Amygdala (tissue), 56 donors: ENCODE data around the gene CHURC1.

Experiments used
- DNase-seq, 56 donors: peaks; one replicate each; lab custom pipeline; 2025; lab: John Stamatoyannopoulos, UW

The CHURC1 gene

DNA sequence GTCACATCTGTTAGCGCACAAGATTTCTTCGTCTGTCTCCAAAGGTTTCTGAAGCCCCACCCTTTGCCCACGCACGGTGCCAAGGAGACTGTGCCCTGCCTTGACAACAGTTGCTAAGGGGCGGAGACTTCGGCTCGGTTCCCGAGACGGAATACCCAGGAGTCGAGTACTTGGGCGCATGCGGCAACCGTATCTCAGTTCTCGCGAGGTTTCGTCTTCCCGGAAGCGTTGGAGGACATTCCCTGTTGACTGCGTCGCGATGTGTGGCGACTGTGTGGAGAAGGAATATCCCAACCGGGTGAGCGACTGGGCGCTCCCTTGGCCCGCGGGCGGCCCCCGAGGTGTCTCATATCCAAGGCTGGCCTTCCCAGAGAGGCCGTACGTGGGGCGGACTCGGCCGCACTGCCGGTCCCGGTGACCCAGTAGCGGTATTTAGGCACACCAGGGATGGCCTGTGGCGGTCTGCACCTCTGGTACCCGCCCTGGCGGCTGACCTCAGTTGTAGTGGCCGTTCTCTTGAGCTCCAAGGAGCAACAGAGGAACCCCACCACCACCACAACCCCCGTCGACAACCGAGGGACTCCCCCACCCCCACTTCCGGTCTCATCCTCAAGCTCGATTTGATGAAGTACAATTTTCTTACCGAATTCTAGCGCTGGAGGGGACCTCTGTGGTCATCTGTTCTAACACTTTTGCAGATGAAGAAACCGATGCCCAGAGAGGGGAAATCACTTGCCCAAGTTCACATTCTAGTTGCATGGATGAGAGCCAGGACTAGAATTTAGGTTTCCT lies at the start of gene CHURC1:
Gene CHURC1 (plus strand): TSS at position 219 of the 792 bp plus-strand sequence. CDS start 41 bp downstream, at position 260.
- DNase-seq: peak; percentile 74 to 98 (median 94)

DNA sequence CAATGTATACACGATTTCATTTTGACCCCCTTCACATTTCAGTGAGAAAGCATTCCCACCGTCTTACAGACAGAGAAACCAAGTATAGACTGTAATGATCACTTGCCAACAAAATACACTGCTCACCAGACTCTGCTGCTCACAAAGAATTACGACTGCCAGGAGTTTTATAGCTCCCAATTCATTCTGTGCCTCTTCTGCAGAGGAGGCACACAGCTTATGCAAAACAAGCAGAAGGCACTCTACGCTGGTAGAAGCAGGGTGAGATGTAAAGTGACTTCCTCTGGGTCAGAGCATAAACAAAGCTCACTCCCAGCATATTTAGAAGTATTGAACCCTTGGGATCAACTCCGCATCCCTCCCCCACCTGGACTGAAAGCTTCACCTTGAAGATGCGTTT lies 49.1 kb upstream of the CHURC1 start:
- no peak for DNase-seq

DNA sequence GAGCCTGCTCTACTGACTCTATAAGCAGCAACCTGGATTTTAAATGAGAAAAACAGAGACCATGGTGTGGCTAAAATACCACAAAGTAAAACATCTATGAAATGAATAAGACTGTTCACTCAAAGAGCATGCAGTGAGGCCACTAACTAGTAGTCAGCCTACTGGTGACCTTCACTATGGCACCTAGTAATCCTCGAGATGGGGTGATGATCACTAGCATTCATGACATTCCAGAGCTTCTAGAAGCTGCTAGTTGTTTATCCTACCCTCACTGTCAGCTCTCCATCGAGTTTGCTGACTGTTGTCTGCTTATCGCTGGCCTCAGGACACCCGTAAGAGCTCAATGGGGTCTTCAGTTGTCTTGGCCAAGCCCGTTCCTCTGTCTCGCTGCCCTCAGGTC lies 48.3 kb upstream of the CHURC1 start:
- DNase-seq: no peak

DNA sequence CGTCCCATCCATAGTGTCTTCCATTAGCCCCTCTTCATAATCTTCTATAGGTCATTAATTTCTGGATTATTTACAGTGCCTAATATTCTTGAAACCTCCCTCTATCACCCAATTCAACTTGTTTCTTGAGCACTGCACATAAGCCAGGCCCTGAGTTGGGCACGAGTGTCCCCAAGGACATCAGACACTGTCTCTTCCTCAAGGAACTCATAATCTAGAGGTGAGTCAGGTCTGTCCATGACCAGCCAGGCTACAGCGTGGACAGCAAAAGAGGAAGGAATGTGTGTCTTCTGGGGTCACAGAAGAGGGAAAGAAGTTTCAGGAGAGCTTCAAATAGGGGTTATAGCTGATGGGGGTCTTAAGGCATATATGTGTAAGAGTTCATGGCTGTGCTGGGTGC lies 47.1 kb upstream of the CHURC1 start:
- DNase-seq: no peak

DNA sequence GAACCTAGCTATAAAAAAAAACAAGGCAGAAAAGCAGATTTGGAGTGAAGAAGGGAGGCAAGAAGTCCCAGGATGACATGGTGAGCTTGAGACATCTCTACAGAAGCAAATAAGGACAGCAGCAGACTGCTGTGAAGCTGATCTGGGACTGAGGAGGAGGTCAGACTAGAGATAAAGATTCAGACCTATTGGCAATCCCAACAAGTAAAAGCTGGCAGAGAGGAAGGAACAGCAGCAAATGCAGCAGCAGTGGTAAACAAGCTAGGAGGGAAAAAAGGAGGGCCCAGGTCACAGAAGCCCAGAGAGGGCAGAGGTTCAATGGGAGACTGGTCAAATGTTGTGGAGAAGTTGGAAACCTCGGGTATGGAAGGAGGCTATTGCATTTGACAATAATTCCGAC lies 45.9 kb upstream of the CHURC1 start:
- no peak for DNase-seq

DNA sequence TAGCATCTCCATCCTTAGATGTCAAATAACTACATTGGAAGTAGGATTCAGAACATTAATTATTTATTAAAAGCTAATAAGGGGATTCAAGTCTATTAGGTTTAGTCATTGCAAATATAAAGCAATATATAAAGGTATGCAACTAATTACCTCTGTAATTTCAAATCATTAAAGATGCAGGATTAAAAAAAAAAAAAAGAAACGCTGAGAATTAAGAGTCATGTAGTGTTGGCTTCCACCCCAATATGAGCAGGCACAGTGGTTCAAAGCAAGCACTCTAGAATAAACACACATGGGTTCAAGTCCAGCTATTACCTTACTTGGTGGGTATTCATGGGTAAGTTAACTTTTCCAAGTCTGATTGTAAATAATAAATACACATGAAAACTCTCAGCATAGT lies 45.4 kb upstream of the CHURC1 start:
- DNase-seq: no peak

DNA sequence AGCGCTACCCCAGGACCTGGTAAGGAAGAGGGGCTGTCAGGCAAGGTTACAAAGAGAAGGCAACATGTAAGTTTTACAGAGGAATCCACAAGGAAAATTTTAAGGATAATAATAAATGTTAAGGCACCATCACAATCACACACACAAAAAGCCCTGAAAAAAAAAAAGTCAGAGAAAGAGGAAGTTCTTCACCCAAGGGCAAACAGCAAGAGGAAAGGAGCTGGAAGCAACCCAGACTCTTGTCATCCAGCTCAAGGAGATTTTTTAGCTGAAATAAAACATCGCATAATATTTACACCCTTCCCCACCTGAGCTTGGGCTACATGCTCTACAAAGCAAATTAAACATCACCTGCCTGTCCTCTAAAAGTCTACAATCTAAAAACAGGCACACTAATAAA lies 44.1 kb upstream of the CHURC1 start:
- DNase-seq: no peak

DNA sequence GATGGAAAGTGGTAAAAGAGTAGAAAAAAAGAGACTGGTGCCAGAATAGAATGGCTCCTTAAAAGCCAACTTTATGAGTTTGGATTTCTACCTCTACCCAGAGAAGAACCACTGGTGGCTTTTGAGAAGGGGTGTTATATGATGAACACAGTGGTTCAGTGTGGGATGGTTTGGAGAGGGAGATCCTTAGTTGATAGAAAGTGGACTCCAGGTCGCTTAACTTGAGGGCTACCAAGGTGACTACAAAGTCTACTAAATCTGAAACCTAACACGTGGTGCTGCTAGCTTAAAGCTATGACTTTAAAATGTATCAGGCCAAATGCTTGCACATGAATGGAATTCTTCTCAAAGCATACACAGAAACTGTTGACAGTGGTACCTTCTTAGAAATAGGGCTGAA lies 42.9 kb upstream of the CHURC1 start:
- DNase-seq: no peak

DNA sequence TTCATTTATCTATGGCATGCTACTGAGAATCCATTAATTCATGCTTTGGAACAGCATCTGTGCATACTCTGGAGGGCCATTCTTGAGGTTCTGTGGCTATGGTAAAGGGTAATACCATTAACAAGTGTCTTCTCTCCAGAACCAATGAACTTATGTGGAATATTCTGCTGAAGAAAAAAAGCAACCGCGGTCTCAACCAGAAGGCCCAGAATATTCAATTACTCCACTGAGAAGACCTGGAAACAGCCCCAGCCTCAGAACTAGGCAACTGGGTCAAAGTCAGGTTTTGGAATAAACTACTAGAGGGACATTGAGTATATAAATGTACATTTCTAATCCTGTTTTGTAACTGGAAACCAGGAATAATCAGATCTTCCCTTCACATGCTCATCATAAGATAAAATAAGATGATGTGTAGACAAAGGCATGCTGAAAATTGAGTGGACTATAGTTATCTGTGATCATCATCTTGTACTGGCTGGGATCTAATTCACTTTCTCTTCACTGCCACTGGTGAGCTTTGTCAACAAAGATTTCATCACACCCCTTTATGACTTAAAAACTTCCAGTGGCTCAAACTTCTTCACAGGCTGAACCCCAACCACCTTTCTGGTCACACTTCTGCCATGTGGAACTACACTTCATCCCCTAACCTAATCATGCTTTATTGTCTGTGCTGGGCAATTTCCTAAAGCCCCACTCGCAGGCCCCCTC lies 40.6 kb upstream of the CHURC1 start:
- DNase-seq: no peak

DNA sequence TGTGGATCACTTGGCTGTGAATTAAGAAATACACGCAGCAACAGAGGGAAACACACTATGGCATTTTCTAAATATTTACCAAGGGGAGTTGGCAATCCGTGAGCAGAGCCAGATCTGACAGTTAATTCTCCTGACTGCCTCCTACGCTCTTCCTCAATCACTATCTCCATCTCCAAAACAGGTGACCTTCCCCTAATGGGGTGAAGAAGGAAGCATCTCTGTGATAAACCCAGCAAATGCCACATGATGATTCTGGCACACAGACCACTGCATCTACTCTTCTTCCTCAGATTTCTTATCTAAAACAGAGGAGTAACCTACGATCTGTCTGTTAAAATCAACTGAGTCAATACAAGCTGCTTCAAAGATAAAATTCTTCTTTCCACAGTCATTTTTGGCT lies 38.9 kb upstream of the CHURC1 start:
- DNase-seq: no peak

DNA sequence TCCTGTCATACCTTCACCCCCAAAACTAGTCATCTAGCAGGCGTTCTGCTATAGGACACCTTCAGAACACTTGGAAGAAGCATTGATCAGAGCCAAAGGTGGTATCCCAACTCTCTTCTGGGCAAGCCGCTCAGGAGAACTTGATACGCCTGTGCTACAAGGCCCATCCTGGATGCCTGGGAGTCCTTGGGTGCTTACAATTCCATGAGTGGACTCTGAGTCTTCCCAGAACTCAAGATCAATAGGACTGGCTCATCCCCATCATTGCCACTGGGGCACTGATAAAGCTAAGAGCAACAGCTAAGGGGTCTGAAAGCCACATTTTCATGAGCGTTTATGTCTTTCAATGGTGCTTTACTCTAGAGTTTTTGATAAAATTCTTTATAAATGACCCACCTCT lies 36.4 kb upstream of the CHURC1 start:
- DNase-seq: no peak

DNA sequence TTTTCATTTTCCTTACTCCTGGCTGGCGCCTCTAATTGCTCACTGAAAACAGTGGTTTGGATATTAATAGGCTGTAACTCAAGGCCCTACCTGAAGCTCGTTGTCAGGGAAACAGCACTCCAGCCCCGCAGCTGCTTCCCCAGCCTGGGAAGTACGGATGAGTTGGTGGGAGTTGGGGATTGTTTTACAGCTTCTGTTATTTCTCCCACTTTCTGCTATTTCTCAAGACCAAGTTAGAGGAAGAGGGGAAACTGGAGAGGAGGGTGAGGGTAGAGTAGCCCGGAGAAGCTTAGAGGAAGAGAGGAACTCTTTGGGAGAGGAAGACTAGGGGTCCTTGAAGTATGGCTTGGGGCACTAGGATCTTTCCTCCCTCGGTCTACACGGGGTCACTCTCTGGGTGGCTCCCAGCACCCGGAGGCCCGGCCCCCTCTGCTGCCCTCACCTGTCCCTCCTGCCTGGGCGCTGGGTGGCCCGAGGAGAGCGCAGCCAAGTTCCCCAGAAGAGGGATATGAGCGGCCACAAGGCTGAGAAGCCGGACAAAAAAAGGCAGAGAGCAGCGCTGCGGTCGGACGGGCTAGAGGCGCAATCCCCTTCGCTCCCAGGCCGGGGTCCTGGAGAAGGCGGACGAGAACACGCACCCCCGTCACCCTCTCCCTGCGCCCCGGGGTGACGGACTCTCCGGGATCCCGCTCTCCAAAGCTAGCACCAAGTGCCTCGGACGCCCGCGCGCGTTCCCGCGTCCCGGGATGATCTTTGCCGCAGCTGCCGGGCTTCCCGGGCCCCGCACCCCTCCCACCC lies 35.2 kb upstream of the CHURC1 start:
- peak in 5 of 56 donors; percentile 7 to 36 (median 23) for DNase-seq

DNA sequence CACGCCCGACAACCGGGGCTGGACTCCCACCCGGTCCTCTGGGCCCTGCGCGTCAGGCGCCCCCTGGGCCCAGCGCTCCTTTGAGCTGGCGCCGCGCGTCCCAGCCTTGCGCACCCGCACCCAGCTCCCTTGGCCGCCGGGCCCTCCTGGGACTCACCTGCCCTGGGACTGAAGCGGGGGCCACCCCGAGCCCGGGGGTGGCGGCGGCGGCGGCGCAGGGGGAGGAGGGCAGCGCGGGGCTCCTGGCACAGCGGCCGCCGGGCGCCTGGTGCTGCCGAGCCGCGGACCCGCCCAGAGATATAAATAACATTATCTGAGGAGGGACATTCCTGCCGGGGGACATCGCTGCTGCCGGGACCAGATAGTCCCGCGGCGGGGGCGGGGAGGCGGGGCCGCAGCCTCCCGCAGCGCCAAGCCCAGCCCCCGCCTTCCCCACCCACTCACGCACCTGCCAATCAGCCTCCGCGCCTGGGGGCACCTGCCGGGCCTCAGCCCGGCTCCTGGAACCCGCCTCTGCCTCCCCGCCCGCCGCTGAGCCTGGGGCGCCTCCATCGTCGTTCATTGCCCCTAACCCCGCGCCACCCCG lies 34.5 kb upstream of the CHURC1 start, which contains the start of gene SPTB:
Gene SPTB (minus strand): TSS at position 273 of the 586 bp plus-strand sequence. CDS start 56,813 bp downstream, outside the sequence.
- DNase-seq: peak in 27 of 56 donors; percentile 3 to 64 (median 32)

DNA sequence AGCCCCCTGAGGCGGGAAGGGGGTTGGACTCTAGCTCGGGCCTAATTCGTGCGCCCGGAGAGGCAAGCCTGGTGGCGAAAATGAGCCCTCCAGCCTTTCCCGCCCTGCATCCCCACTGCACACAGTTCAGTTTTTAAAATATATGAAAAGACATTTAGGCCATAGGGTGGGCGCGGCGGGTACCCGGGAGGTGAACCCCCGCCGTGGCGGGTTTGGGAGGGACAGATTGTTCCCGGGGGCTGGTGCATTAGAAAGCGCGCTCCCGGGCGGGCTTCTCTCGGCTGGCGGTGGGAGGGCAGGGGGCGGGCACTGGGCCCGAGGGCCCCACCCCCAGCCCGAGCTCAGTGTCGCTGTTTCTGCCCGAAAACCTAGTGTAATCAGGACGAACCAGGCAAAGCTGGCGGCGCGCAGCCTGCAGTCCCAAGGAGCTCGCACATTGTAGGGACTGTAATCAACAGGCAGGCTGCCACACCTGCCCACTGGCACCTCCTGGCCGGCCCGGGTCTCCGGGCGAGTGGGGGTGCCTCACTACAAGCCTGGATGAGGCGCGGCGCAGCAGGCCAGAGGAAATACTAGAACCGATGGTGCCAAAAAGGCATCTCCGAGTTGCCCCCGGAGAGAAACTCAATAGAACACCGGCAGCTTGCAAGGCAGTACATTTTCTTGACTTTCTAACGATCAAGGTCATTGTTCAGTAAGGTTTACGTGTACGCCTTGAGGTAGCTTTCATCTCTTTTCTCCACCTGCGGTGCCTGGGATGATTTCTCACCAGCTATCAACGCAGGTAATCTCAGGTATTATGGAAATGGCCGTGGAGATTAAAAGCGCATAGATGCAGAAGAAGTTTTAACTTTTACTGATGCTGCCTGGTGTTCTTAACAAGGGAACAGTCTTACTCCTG lies 33.8 kb upstream of the CHURC1 start:
- DNase-seq: peak in 37 of 56 donors; percentile 6 to 64 (median 28)

DNA sequence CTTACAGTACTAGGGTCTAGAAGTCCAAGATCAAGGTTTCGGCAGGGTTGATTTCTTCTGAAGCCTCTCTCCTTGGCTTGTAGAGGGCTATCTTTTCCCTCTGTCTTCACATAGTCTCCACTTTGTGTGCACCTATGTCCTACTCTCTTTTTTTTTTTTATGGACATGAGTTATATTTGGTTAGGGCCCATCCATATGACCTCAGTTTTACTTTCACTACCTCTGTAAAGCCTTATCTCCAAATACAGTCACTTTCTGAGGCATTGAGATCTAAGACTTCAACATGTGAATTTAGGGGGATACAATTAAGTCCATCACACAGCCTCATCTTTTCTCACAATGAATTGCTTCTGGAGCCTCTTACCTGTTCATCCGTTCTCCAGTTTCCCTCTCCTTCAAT lies 28.7 kb upstream of the CHURC1 start:
- no peak for DNase-seq

DNA sequence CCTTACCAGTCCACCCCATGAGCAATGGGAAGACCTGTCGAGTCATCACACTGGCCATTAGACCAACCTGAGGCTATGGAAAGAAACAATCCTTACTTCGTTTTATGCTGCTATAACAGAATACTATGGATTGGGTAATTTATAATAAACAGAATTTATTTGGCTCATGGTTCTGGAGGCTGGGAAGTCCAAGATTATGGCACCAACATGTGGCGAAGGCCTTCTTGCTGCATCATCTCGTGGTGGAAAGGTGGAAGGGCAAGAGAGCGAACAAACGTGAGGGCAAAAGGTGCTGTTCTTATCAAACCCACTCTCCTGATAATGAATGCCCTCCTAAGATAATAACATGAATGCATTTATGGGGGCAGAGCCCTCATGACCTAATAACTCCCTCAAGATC lies 24.9 kb upstream of the CHURC1 start:
- DNase-seq: no peak

DNA sequence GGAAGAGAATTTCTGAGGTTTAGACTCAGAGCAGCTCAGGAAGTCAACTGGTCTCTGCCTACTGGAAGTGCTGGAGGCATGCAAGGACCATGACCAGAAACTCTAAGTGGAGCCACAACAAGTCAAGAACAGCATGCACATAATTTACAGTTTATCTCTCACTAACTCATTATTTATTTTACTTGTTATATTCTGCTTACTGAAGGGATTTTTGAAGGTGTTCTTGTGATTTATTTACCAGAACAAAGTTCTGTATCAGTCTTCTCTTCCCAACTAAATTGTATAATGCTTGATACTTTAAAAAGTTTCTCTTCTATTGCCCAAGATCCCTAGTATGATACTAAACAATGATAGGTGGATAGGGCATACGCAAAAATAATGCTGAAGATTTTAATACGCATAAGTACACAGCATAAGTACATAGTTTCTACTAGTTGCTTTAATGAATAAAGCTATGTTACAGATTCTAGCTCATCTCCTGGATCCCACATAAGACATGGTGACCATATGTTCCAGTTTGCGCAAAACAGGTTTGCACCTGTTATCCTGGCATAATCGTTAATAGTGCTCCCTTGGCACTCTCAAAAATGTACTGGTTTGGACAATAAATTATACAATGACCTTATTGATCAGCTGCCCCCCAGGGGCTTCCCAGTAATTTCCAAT lies 22.9 kb upstream of the CHURC1 start:
- no peak for DNase-seq

DNA sequence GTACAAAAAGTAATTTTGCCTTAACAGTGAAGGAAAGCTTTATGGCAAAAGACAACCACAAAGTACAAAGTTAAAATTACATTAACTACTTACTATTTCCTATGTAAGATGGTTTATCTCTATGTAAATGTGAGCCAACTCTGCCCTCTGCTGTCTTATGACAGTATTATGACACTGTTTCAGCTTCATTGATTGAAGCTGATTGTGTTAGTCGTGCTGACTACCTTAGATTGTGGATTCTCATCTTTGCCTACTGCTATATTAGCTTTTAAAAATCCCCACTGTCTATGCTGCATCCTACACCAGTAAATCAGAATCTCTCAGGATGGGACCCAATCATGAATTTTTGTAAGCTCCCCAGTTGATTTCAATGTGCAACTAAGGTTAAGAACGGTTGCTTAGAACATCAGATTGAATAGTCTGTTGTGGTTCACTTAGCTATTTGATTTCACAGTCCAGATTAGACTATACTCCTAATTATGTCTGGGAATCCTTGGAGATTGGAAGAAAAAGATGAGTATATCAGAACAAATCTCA lies 22.3 kb upstream of the CHURC1 start:
- peak in 5 of 56 donors; percentile 5 to 49 (median 33) for DNase-seq

DNA sequence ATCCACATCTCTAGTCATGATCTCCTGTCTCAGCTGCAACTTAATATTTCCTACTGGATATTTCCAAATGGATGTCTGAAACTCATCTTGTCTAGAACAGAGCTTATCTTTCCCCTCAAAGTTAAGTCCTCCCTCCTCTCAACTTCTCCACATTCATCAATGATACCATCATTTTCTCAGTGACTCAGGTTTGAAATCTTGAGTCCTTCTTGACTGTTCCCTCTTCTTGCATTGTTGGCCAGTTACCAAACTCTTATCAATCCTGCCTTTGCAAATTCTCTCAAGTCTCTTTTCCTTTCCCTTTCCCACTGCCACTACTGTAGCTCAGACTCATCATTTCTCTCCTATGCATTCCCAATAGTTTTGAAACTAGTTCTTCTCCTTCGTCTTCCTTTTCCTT lies 14.3 kb upstream of the CHURC1 start:
- no peak for DNase-seq
